ENCODE measurements around the gene PBLD. TPM values are rescaled to one million over a fixed set of nuclear protein-coding genes. Genes with fewer than 3 reads are reported as not detected.

Gene PBLD
- total RNA-seq, 1 experiment from 2014 or later = 11.7 TPM

DNA sequence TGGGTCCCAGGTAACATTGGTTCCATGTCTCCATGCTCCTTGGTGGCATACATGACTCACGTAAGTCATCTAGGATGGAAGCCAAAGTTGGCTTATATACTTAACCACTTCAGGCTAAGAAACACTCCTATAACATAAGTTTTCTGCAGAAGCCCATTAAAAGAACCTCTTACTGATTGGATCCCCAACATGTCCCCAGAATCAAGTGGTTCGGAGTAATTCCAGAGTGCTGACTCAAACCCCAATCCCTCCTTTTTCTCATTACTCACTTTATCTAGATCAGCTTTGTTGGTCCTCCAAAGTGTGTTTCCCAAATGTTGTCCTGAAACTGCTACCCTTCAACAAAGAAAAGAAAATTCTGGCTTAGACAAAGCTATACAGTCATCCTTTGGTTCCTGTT is 90.7 kb downstream of the PBLD start:
- BruUV-seq (replicated peaks) = no TSS peak
- CTCF ChIA-PET = no interaction called here

GRCh38 chr10:68239596-68240150 is 93.1 kb downstream of the PBLD start:
- no peaks in the 10 kb centered on the region for H3K9me3 ChIP-seq (ENCODE audit: control insufficient read depth, insufficient read depth, low read depth, low read length)
- no TSS peak for BruUV-seq (replicated peaks)

More for the DNA sequence above, 90.7 kb downstream of the PBLD start:
- Histone ChIP-seq H3K27me3 (ENCODE audit: control insufficient read depth, insufficient read depth, low read length) (no peaks in the 10 kb centered on the region), H3K27ac (ENCODE audit: low read length) (no peak overlapping the region), H3K4me3 (ENCODE audit: low read depth in 2 of 2, low read length in 2 of 2) (no peak overlapping the region), H3K4me1 (ENCODE audit: control insufficient read depth, insufficient read depth, low read length) (no peaks in the 10 kb centered on the region), H3K36me3 (ENCODE audit: control insufficient read depth, insufficient read depth, low read length) (no peaks in the 10 kb centered on the region), H3K9me3 (ENCODE audit: control insufficient read depth, insufficient read depth, low read depth, low read length) (no peaks in the 10 kb centered on the region)
- intact Hi-C loops (cut with micrococcal nuclease; ENCODE audit: unreplicated experiment) (loop anchor here (2.0 kb wide), 1 partner anchor 77 kb away; no protein-coding TSS in a partner anchor), in situ Hi-C loops (cut with HindIII; ENCODE audit: low pct_unique_long_range_greater_than_20kb, low sequenced_read_pairs) (no loop called here)
- POLR2A ChIA-PET = no interaction called here
- ATAC-seq = no peak
- TF ChIP-seq CTCF (IDR thresholded peaks at IDR 0.05) = no peak
- TF ChIP-seq TCF7L2 (IDR thresholded peaks at IDR 0.05; ENCODE audit: low read depth, low read length) = no peak
- no peak for TF ChIP-seq SIN3A (IDR thresholded peaks at IDR 0.05; ENCODE audit: borderline replicate concordance, insufficient read depth, low read depth, low read length)
- TF ChIP-seq POLR2AphosphoS5 (IDR thresholded peaks at IDR 0.05; ENCODE audit: low read depth, low read length) = no peak
- TF ChIP-seq, protein P1, sequence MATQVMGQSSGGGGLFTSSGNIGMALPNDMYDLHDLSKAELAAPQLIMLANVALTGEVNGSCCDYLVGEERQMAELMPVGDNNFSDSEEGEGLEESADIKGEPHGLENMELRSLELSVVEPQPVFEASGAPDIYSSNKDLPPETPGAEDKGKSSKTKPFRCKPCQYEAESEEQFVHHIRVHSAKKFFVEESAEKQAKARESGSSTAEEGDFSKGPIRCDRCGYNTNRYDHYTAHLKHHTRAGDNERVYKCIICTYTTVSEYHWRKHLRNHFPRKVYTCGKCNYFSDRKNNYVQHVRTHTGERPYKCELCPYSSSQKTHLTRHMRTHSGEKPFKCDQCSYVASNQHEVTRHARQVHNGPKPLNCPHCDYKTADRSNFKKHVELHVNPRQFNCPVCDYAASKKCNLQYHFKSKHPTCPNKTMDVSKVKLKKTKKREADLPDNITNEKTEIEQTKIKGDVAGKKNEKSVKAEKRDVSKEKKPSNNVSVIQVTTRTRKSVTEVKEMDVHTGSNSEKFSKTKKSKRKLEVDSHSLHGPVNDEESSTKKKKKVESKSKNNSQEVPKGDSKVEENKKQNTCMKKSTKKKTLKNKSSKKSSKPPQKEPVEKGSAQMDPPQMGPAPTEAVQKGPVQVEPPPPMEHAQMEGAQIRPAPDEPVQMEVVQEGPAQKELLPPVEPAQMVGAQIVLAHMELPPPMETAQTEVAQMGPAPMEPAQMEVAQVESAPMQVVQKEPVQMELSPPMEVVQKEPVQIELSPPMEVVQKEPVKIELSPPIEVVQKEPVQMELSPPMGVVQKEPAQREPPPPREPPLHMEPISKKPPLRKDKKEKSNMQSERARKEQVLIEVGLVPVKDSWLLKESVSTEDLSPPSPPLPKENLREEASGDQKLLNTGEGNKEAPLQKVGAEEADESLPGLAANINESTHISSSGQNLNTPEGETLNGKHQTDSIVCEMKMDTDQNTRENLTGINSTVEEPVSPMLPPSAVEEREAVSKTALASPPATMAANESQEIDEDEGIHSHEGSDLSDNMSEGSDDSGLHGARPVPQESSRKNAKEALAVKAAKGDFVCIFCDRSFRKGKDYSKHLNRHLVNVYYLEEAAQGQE (IDR thresholded peaks at IDR 0.05; ENCODE audit: insufficient read depth in 1 of 2, low read depth in 2 of 2, low read length in 1 of 2) = no peak
- no peak for DNase-seq (ENCODE audit: low read depth, low spot score)

More at GRCh38 chr10:68239596-68240150, 93.1 kb downstream of the PBLD start:
- TF ChIP-seq POLR2AphosphoS5 (IDR thresholded peaks at IDR 0.05; ENCODE audit: low read depth, low read length) (no peak), CTCF (IDR thresholded peaks at IDR 0.05) (no peak), SIN3A (IDR thresholded peaks at IDR 0.05; ENCODE audit: borderline replicate concordance, insufficient read depth, low read depth, low read length) (no peak), TCF7L2 (IDR thresholded peaks at IDR 0.05; ENCODE audit: low read depth, low read length) (no peak)
- TF ChIP-seq, protein P1 (IDR thresholded peaks at IDR 0.05; ENCODE audit: insufficient read depth in 1 of 2, low read depth in 2 of 2, low read length in 1 of 2) = no peak
- Histone ChIP-seq H3K4me1 (ENCODE audit: control insufficient read depth, insufficient read depth, low read length) (no peaks in the 10 kb centered on the region), H3K4me3 (ENCODE audit: low read depth in 2 of 2, low read length in 2 of 2) (no peak overlapping the region), H3K27me3 (ENCODE audit: control insufficient read depth, insufficient read depth, low read length) (no peaks in the 10 kb centered on the region), H3K36me3 (ENCODE audit: control insufficient read depth, insufficient read depth, low read length) (no peaks in the 10 kb centered on the region), H3K27ac (ENCODE audit: low read length) (no peak overlapping the region)
- in situ Hi-C loops (cut with HindIII; ENCODE audit: low pct_unique_long_range_greater_than_20kb, low sequenced_read_pairs) = no loop called here
- ATAC-seq (no peak), DNase-seq (ENCODE audit: low read depth, low spot score) (no peak)
- CTCF ChIA-PET = interaction anchor here (1.3 kb wide), 1 partner anchor 62 kb away, joined by 3 read pairs; no protein-coding TSS in a partner anchor
- intact Hi-C loops (cut with micrococcal nuclease; ENCODE audit: unreplicated experiment) = no loop called here
- POLR2A ChIA-PET = no interaction called here

Measured in Panc1 (cell line).